K562 (cell line): Measurements from ENCODE around the gene NUP188. TPM values are rescaled to one million over a fixed set of nuclear protein-coding genes. Genes with fewer than 3 reads are reported as not detected.

ENCODE experiments used
- CEBPB ChIP-seq: fragments of 450-650 bp; IDR thresholded peaks from 2 replicates; pipeline ENCODE4 v1.6.1; 2016; ENCODE audit warnings: missing genetic modification characterization, missing compliant biosample characterization
- ELF2 ChIP-seq: fragments of 250-450 bp; sonication (Bioruptor Pico); IDR thresholded peaks from 2 replicates; pipeline ENCODE4 v1.5.0; 2021; ENCODE audit warnings: mild to moderate bottlenecking
- HIVEP1 ChIP-seq: fragments of 250-450 bp; sonication (Bioruptor Pico); IDR thresholded peaks from 2 replicates; pipeline ENCODE4 v1.4.0; 2020; ENCODE audit warnings: mild to moderate bottlenecking
- HMGN3 ChIP-seq: IDR thresholded peaks from 2 replicates; pipeline ENCODE4 v1.6.1; 2011; ENCODE audit warnings: borderline replicate concordance, low read depth, mild to moderate bottlenecking, mixed read lengths, low read length; ENCODE audit not compliant: insufficient read length; ENCODE audit errors: extremely low read depth
- MAFK ChIP-seq: IDR thresholded peaks from 2 replicates; pipeline ENCODE4 v1.6.1; 2011; ENCODE audit warnings: low read length, improper control_type of control experiment
- POLR2H ChIP-seq: IDR thresholded peaks from 2 replicates; pipeline ENCODE4 v1.6.1; 2016; ENCODE audit warnings: missing genetic modification characterization, low read depth, mild to moderate bottlenecking, control low read depth, missing compliant biosample characterization, moderate library complexity
- XRCC3 ChIP-seq: fragments of 450-650 bp; IDR thresholded peaks from 2 replicates; pipeline ENCODE4 v1.6.1; 2017; ENCODE audit warnings: mild to moderate bottlenecking, moderate library complexity
- ZC3H8 ChIP-seq: fragments of 450-650 bp; IDR thresholded peaks from 2 replicates; pipeline ENCODE4 v1.6.1; 2017
- ZEB2 ChIP-seq: fragments of 450-650 bp; IDR thresholded peaks from 2 replicates; pipeline ENCODE4 v1.6.1; 2016
- ZNF124 ChIP-seq: sonication (generic); formaldehyde crosslinking; IDR thresholded peaks from 2 replicates; pipeline ENCODE4 v1.8.1; 2022; ENCODE audit warnings: missing genetic modification reagents
- ZNF316 ChIP-seq: fragments of 450-650 bp; IDR thresholded peaks from 2 replicates; pipeline ENCODE4 v1.6.1; 2016
- ZNF696 ChIP-seq: fragments of 250-450 bp; sonication (Bioruptor Pico); conservative IDR thresholded peaks from 2 replicates; pipeline ENCODE4 v1.4.0; 2020; ENCODE audit warnings: mild to moderate bottlenecking, moderate library complexity
- polyA plus RNA-seq, 8 experiments: library from polyadenylated mRNA; depleted of rRNA in 4 of 8; stranded (reverse) in 5 of 8; unstranded in 3 of 8; fragments of >200 nt; fragmentation: Nextera tagmentation in 2 of 8; fragmentation: Illumina TruSeq in 1 of 8; extraction: Ambion mirVana in 2 of 8; extraction: Trizol in 1 of 8; gene quantifications; 2 replicates each; pipeline versions ENCODE4 v1.2.1 to v1.2.3, GENCODE V29; 2011 to 2014; ENCODE audit warnings: inconsistent platforms in 1 of 8, missing spikeins in 1 of 8
- total RNA-seq, 7 experiments: library from RNA; depleted of rRNA in 6 of 7; stranded (reverse); fragments of >200 nt in 6 of 7; fragmentation: Illumina TruSeq in 2 of 7; extraction: Trizol in 2 of 7; gene quantifications; 2 replicates each; pipeline versions ENCODE4 v1.2.1 to v1.2.3, GENCODE V29; 2011 to 2021; ENCODE audit warnings: low replicate concordance in 1 of 7
- TF ChIP-seq, protein P1 (sequence below): fragments of 450-650 bp; IDR thresholded peaks from 2 replicates; pipeline ENCODE4 v1.6.1; 2016; ENCODE audit warnings: borderline replicate concordance
- TF ChIP-seq, protein P2 (sequence below): fragments of 200-400 bp; formaldehyde crosslinking; IDR thresholded peaks from 2 replicates; pipeline ENCODE4 v1.6.1; 2017; ENCODE audit warnings: mild to moderate bottlenecking, low read depth, low read length, moderate library complexity
- TF ChIP-seq, protein P3 (sequence below), 2 experiments: IDR thresholded peaks in 1 of 2; conservative IDR thresholded peaks in 1 of 2; 2 replicates each; pipeline ENCODE4 v1.6.1; 2016; ENCODE audit warnings: low read depth in 2 of 2, mild to moderate bottlenecking in 1 of 2, missing compliant biosample characterization in 1 of 2, missing genetic modification characterization in 1 of 2, moderate library complexity in 1 of 2
- TF ChIP-seq, protein P4 (sequence below): conservative IDR thresholded peaks from 2 replicates; pipeline ENCODE4 v1.6.1; 2011; ENCODE audit warnings: low read depth, mild to moderate bottlenecking, low read length; ENCODE audit not compliant: control insufficient read depth
- TF ChIP-seq, protein P5 (sequence below), 2 experiments: IDR thresholded peaks; 2 replicates each; pipeline ENCODE4 v1.6.1; 2011; ENCODE audit warnings: borderline replicate concordance in 1 of 2, control low read depth in 1 of 2, low read depth in 1 of 2, low read length in 1 of 2, mild to moderate bottlenecking in 1 of 2, mixed read lengths in 1 of 2, moderate library complexity in 1 of 2; ENCODE audit not compliant: insufficient read depth in 1 of 2, insufficient read length in 1 of 2, poor library complexity in 1 of 2, severe bottlenecking in 1 of 2; ENCODE audit errors: extremely low read depth in 1 of 2

NUP188 gene
- total and polyA plus RNA-seq, 9 of the 15 experiments (the other 6 are each of a cell fraction or from before 2014, with no cell fraction given) = 11.7 to 135 (median 70.6) TPM

DNA sequence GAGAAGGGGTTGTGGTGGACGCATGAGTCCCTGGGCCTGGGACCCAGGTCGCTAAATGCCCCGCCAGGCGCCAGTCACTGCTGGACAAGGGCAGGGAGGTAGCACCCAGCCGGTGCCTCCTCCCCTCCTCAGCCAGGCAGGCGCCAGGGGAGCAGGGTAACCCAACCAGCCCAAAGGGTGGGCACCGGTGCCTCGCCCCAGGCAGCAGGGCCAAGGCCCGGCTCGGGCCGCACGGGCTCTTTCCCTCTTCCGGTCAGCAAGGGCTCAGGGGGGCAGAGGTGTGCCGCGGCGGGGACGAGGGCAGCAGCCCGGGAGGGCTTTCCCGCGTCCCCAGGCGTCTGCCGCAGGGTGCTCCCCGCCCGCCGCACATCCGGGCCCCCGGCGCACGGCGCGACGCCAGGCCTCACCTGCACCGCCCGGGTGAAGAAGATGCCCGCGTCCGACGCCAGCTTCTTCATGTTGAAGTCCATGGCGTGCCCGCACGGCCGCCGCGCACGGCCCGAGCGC is 80.2 kb downstream of the NUP188 start (continued):
- TF ChIP-seq, protein P1, sequence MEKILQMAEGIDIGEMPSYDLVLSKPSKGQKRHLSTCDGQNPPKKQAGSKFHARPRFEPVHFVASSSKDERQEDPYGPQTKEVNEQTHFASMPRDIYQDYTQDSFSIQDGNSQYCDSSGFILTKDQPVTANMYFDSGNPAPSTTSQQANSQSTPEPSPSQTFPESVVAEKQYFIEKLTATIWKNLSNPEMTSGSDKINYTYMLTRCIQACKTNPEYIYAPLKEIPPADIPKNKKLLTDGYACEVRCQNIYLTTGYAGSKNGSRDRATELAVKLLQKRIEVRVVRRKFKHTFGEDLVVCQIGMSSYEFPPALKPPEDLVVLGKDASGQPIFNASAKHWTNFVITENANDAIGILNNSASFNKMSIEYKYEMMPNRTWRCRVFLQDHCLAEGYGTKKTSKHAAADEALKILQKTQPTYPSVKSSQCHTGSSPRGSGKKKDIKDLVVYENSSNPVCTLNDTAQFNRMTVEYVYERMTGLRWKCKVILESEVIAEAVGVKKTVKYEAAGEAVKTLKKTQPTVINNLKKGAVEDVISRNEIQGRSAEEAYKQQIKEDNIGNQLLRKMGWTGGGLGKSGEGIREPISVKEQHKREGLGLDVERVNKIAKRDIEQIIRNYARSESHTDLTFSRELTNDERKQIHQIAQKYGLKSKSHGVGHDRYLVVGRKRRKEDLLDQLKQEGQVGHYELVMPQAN = no peak
- TF ChIP-seq ELF2 (CRISPR knock-in tag) (no peak), MAFK (no peak), ZEB2 (no peak), ZNF696 (CRISPR knock-in tag) (no peak), ZNF124 (no peak), HMGN3 (peak; percentile 6), POLR2H (tag) (no peak), ZC3H8 (no peak), XRCC3 (no peak), CEBPB (no peak), ZNF316 (no peak), HIVEP1 (CRISPR knock-in tag) (no peak)
- TF ChIP-seq, protein P2, sequence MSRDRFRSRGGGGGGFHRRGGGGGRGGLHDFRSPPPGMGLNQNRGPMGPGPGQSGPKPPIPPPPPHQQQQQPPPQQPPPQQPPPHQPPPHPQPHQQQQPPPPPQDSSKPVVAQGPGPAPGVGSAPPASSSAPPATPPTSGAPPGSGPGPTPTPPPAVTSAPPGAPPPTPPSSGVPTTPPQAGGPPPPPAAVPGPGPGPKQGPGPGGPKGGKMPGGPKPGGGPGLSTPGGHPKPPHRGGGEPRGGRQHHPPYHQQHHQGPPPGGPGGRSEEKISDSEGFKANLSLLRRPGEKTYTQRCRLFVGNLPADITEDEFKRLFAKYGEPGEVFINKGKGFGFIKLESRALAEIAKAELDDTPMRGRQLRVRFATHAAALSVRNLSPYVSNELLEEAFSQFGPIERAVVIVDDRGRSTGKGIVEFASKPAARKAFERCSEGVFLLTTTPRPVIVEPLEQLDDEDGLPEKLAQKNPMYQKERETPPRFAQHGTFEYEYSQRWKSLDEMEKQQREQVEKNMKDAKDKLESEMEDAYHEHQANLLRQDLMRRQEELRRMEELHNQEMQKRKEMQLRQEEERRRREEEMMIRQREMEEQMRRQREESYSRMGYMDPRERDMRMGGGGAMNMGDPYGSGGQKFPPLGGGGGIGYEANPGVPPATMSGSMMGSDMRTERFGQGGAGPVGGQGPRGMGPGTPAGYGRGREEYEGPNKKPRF = no peak
- TF ChIP-seq, protein P3, sequence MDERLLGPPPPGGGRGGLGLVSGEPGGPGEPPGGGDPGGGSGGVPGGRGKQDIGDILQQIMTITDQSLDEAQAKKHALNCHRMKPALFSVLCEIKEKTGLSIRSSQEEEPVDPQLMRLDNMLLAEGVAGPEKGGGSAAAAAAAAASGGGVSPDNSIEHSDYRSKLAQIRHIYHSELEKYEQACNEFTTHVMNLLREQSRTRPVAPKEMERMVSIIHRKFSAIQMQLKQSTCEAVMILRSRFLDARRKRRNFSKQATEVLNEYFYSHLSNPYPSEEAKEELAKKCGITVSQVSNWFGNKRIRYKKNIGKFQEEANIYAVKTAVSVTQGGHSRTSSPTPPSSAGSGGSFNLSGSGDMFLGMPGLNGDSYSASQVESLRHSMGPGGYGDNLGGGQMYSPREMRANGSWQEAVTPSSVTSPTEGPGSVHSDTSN (CRISPR knock-in tag; IDR thresholded peaks at IDR 0.05; ENCODE audit: low read depth) = no peak
- TF ChIP-seq, protein P3 (tag; conservative IDR thresholded peaks at IDR 0.05; ENCODE audit: low read depth) = no peak
- TF ChIP-seq, protein P4, sequence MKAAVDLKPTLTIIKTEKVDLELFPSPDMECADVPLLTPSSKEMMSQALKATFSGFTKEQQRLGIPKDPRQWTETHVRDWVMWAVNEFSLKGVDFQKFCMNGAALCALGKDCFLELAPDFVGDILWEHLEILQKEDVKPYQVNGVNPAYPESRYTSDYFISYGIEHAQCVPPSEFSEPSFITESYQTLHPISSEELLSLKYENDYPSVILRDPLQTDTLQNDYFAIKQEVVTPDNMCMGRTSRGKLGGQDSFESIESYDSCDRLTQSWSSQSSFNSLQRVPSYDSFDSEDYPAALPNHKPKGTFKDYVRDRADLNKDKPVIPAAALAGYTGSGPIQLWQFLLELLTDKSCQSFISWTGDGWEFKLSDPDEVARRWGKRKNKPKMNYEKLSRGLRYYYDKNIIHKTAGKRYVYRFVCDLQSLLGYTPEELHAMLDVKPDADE = no peak; the same call in 1 of the 2 replicates
- TF ChIP-seq, protein P5, sequence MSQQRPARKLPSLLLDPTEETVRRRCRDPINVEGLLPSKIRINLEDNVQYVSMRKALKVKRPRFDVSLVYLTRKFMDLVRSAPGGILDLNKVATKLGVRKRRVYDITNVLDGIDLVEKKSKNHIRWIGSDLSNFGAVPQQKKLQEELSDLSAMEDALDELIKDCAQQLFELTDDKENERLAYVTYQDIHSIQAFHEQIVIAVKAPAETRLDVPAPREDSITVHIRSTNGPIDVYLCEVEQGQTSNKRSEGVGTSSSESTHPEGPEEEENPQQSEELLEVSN (IDR thresholded peaks at IDR 0.05; ENCODE audit: borderline replicate concordance in 1 of 2, extremely low read depth in 1 of 2, insufficient read depth in 1 of 2, insufficient read length in 1 of 2, low read depth in 1 of 2, low read length in 1 of 2, poor library complexity in 1 of 2, severe bottlenecking in 1 of 2) = peak; percentile 73 to 87
